ENCODE results near the gene MSL1.
"Not testable (repeated sequence)": the region's sequence is repeated elsewhere in the genome, so short reads cannot be mapped to it uniquely, and the experiment has no call there.

The MSL1 gene

GRCh38 chr17:40130352-40131042 is 8.7 kb downstream of the MSL1 start:
- DNase-seq (ENCODE audit: low read depth) = no peak

GRCh38 chr17:40134184-40134583 is 12.4 kb downstream of the MSL1 start:
- DNase-seq (ENCODE audit: low read depth) = no peak

- DNase-seq (ENCODE audit: low read depth) = no peak
Observed at GRCh38 chr17:40135817-40136216, 14.0 kb downstream of the MSL1 start.

GRCh38 chr17:40139566-40140058 is 17.8 kb downstream of the MSL1 start:
- no peak for DNase-seq (ENCODE audit: low read depth)

- DNase-seq (ENCODE audit: low read depth) = not testable (repeated sequence)
Observed at GRCh38 chr17:40143166-40143565, 21.4 kb downstream of the MSL1 start.

GRCh38 chr17:40145476-40145875 is 23.7 kb downstream of the MSL1 start:
- DNase-seq (ENCODE audit: low read depth) = no peak

- DNase-seq (ENCODE audit: low read depth) = no peak
Observed at GRCh38 chr17:40148527-40148926, 26.8 kb downstream of the MSL1 start.

GRCh38 chr17:40150276-40150675 is 28.5 kb downstream of the MSL1 start:
- DNase-seq (ENCODE audit: low read depth) = no peak

- DNase-seq (ENCODE audit: low read depth) = no peak
Observed at GRCh38 chr17:40151414-40151963, 29.7 kb downstream of the MSL1 start.

- DNase-seq (ENCODE audit: low read depth) = no peak
Observed at GRCh38 chr17:40153603-40154236, 31.9 kb downstream of the MSL1 start.

GRCh38 chr17:40157973-40158372 is 36.2 kb downstream of the MSL1 start:
- no peak for DNase-seq (ENCODE audit: low read depth)

GRCh38 chr17:40158438-40159013 is 36.8 kb downstream of the MSL1 start:
- DNase-seq (ENCODE audit: low read depth) = no peak

- no peak for DNase-seq (ENCODE audit: low read depth)
Observed at GRCh38 chr17:40159456-40159855, 37.7 kb downstream of the MSL1 start.

- no peak for DNase-seq (ENCODE audit: low read depth)
Observed at GRCh38 chr17:40167685-40168261, 46.0 kb downstream of the MSL1 start.

GRCh38 chr17:40168262-40168832 is 46.6 kb downstream of the MSL1 start:
- no peak for DNase-seq (ENCODE audit: low read depth)

- no peak for DNase-seq (ENCODE audit: low read depth)
Observed at GRCh38 chr17:40170325-40170724, 48.6 kb downstream of the MSL1 start.

GRCh38 chr17:40171750-40172149 is 50.0 kb downstream of the MSL1 start:
- no peak for DNase-seq (ENCODE audit: low read depth)

GRCh38 chr17:40173091-40173777 is 51.5 kb downstream of the MSL1 start:
- DNase-seq (ENCODE audit: low read depth) = no peak

- no peak for DNase-seq (ENCODE audit: low read depth)
Observed at GRCh38 chr17:40173778-40174135, 52.0 kb downstream of the MSL1 start.

- no peak for DNase-seq (ENCODE audit: low read depth)
Observed at GRCh38 chr17:40174514-40174913, 52.7 kb downstream of the MSL1 start.

- no peak for DNase-seq (ENCODE audit: low read depth)
Observed at GRCh38 chr17:40175928-40176753, 54.4 kb downstream of the MSL1 start.
